GM21423 (cell line): ENCODE data around the gene COMMD9.
A peak's percentile ranks its signal among the peaks of the same experiment; 100 is the strongest.
"Not testable (repeated sequence)": the region's sequence is repeated elsewhere in the genome, so short reads cannot be mapped to it uniquely, and the experiment has no call there.

Experiments
- ATAC-seq: cut with Tn5 transposase; IDR thresholded peaks from one replicate; pipeline ENCODE4 v1.9.1; 2021; ENCODE audit warnings: mild to moderate bottlenecking, moderate library complexity; ENCODE audit not compliant: unreplicated experiment

The COMMD9 gene

GRCh38 chr11:36289226-36289852 is at the start of gene COMMD9:
Gene COMMD9 (minus strand): TSS chr11:36289424. CDS start chr11:36289412, 12 bp downstream.
- ATAC-seq: peak; percentile 99

GRCh38 chr11:36333897-36334296 is 44.7 kb upstream of the COMMD9 start:
- no peak for ATAC-seq

- no peak for ATAC-seq
Measured at GRCh38 chr11:36333468-36333867, 44.2 kb upstream of the COMMD9 start.

GRCh38 chr11:36330411-36330810 is 41.2 kb upstream of the COMMD9 start:
- no peak for ATAC-seq

GRCh38 chr11:36328966-36329673 is 39.9 kb upstream of the COMMD9 start:
- no peak for ATAC-seq

GRCh38 chr11:36326524-36327419 is 37.5 kb upstream of the COMMD9 start:
- ATAC-seq: peak; percentile 87

- not testable (repeated sequence) for ATAC-seq
Measured at GRCh38 chr11:36325403-36325802, 36.2 kb upstream of the COMMD9 start.

GRCh38 chr11:36324956-36325355 is 35.7 kb upstream of the COMMD9 start:
- not testable (repeated sequence) for ATAC-seq

GRCh38 chr11:36317992-36318391 is 28.8 kb upstream of the COMMD9 start:
- ATAC-seq: no peak

GRCh38 chr11:36316049-36316448 is 26.8 kb upstream of the COMMD9 start:
- no peak for ATAC-seq

GRCh38 chr11:36314434-36314767 is 25.2 kb upstream of the COMMD9 start:
- no peak for ATAC-seq

GRCh38 chr11:36313750-36314433 is 24.7 kb upstream of the COMMD9 start:
- peak; percentile 73 for ATAC-seq

- ATAC-seq: no peak
Measured at GRCh38 chr11:36312611-36313472, 23.6 kb upstream of the COMMD9 start.

GRCh38 chr11:36311926-36312595 is 22.8 kb upstream of the COMMD9 start:
- no peak for ATAC-seq

GRCh38 chr11:36309779-36310178 is 20.6 kb upstream of the COMMD9 start:
- no peak for ATAC-seq

GRCh38 chr11:36308577-36308976 is 19.4 kb upstream of the COMMD9 start:
- ATAC-seq: no peak

GRCh38 chr11:36306888-36307287 is 17.7 kb upstream of the COMMD9 start:
- no peak for ATAC-seq

- no peak for ATAC-seq
Measured at GRCh38 chr11:36305047-36305446, 15.8 kb upstream of the COMMD9 start.

GRCh38 chr11:36304351-36304750 is 15.1 kb upstream of the COMMD9 start:
- ATAC-seq: no peak

GRCh38 chr11:36300650-36301049 is 11.4 kb upstream of the COMMD9 start:
- no peak for ATAC-seq
